Measurements from ENCODE around the gene PHF13. TPM values are rescaled to one million over a fixed set of nuclear protein-coding genes. Genes with fewer than 3 reads are reported as not detected.

Gene PHF13
- total RNA-seq: 10 to 100 TPM; 15.4 to 17.2 TPM

- H3K4me1 Mint-ChIP-seq: peaks cover 27% of the 10 kb centered on the region
- H3K4me3 Mint-ChIP-seq: peak within 1 kb of the TSS; percentile 84
- POLR2A ChIA-PET: interaction anchor here (0.8 to 4.3 kb wide), 5 partner anchors 10 to 59 kb away, joined by 3 to 58 read pairs (median 3); partner anchors contain the start of genes KLHL21, NOL9, TAS1R1 and THAP3
- no peaks in the 10 kb centered on the region for H3K9me3 Mint-ChIP-seq
- no peaks in the 10 kb centered on the region for H3K27me3 Mint-ChIP-seq
- CTCF ChIA-PET: interaction anchor here (0.8 kb wide), 1 partner anchor 13 kb away, joined by 3 read pairs; no protein-coding TSS in a partner anchor
- peak; percentile 100 for DNase-seq
- peak within 1 kb of the TSS; percentile 74 for H3K27ac Mint-ChIP-seq
- peaks cover 12% of the 10 kb centered on the region for H3K36me3 Mint-ChIP-seq (ENCODE audit: low read depth)
Observed at GRCh38 chr1:6613361-6614018, at the start of gene PHF13. PHF13 (plus strand) TSS chr1:6613731; CDS start chr1:6614067, 336 bp downstream.

- no peak overlapping the region for H3K27ac Mint-ChIP-seq
- no peaks in the 10 kb centered on the region for H3K36me3 Mint-ChIP-seq (ENCODE audit: low read depth)
- peaks cover 12% of the 10 kb centered on the region for H3K27me3 Mint-ChIP-seq
- H3K4me1 Mint-ChIP-seq: no peaks in the 10 kb centered on the region
- POLR2A ChIA-PET: no interaction called here
- CTCF ChIA-PET: no interaction called here
- no peaks in the 10 kb centered on the region for H3K9me3 Mint-ChIP-seq
- no peak overlapping the region for H3K4me3 Mint-ChIP-seq
- no peak for DNase-seq
Observed at GRCh38 chr1:6569033-6569432, 44.5 kb upstream of the PHF13 start.

GRCh38 chr1:6570100-6570499 is 43.4 kb upstream of the PHF13 start:
- DNase-seq: no peak
- Mint-ChIP-seq H3K9me3 (no peaks in the 10 kb centered on the region), H3K4me1 (no peaks in the 10 kb centered on the region), H3K27ac (no peak overlapping the region), H3K36me3 (ENCODE audit: low read depth) (no peaks in the 10 kb centered on the region), H3K27me3 (peaks cover 12% of the 10 kb centered on the region), H3K4me3 (no peak overlapping the region)
- ChIA-PET POLR2A (no interaction called here), CTCF (interaction anchor here (0.7 to 1.2 kb wide), 3 partner anchors 14 to 269 kb away, joined by 3 to 4 read pairs (median 4); no protein-coding TSS in a partner anchor)

- Mint-ChIP-seq H3K4me1 (no peaks in the 10 kb centered on the region), H3K36me3 (ENCODE audit: low read depth) (no peaks in the 10 kb centered on the region), H3K27ac (no peak overlapping the region), H3K4me3 (no peak overlapping the region), H3K9me3 (no peaks in the 10 kb centered on the region), H3K27me3 (peaks cover 12% of the 10 kb centered on the region)
- POLR2A ChIA-PET: interaction anchor here (1.3 kb wide), 1 partner anchor 10 kb away, joined by 4 read pairs; no protein-coding TSS in a partner anchor
- DNase-seq: no peak
- CTCF ChIA-PET: interaction anchor here (0.8 to 1.2 kb wide), 2 partner anchors 76 to 81 kb away, joined by 3 to 4 read pairs; no protein-coding TSS in a partner anchor
Observed at GRCh38 chr1:6570987-6571386, 42.5 kb upstream of the PHF13 start.

GRCh38 chr1:6572653-6573383 is 40.7 kb upstream of the PHF13 start:
- Mint-ChIP-seq H3K4me3 (no peak overlapping the region), H3K27me3 (peaks cover 12% of the 10 kb centered on the region), H3K36me3 (ENCODE audit: low read depth) (no peaks in the 10 kb centered on the region), H3K4me1 (no peaks in the 10 kb centered on the region), H3K27ac (no peak overlapping the region), H3K9me3 (no peaks in the 10 kb centered on the region)
- no peak for DNase-seq
- ChIA-PET CTCF (no interaction called here), POLR2A (no interaction called here)

GRCh38 chr1:6574025-6574620 is 39.4 kb upstream of the PHF13 start:
- POLR2A ChIA-PET: no interaction called here
- peaks cover 9% of the 10 kb centered on the region for H3K27me3 Mint-ChIP-seq
- H3K4me1 Mint-ChIP-seq: peaks cover 1% of the 10 kb centered on the region
- no peak overlapping the region for H3K4me3 Mint-ChIP-seq
- H3K9me3 Mint-ChIP-seq: no peaks in the 10 kb centered on the region
- no peak for DNase-seq
- H3K36me3 Mint-ChIP-seq (ENCODE audit: low read depth): no peaks in the 10 kb centered on the region
- CTCF ChIA-PET: interaction anchor here (1.5 kb wide), 1 partner anchor 20 kb away, joined by 3 read pairs; the partner anchor contains the start of gene NOL9
- H3K27ac Mint-ChIP-seq: no peak overlapping the region

GRCh38 chr1:6574818-6575217 is 38.7 kb upstream of the PHF13 start:
- ChIA-PET POLR2A (no interaction called here), CTCF (interaction anchor here (1.5 kb wide), 1 partner anchor 20 kb away, joined by 3 read pairs; the partner anchor contains the start of gene NOL9)
- DNase-seq: no peak
- Mint-ChIP-seq H3K9me3 (no peaks in the 10 kb centered on the region), H3K27me3 (peaks cover 9% of the 10 kb centered on the region), H3K36me3 (ENCODE audit: low read depth) (no peaks in the 10 kb centered on the region), H3K27ac (no peak overlapping the region), H3K4me3 (no peak overlapping the region), H3K4me1 (peaks cover 8% of the 10 kb centered on the region)

- H3K9me3 Mint-ChIP-seq: no peaks in the 10 kb centered on the region
- peaks cover 5% of the 10 kb centered on the region for H3K36me3 Mint-ChIP-seq (ENCODE audit: low read depth)
- H3K27ac Mint-ChIP-seq: no peak overlapping the region
- H3K4me3 Mint-ChIP-seq: no peak overlapping the region
- H3K4me1 Mint-ChIP-seq: peaks cover 32% of the 10 kb centered on the region
- DNase-seq: no peak
- no peaks in the 10 kb centered on the region for H3K27me3 Mint-ChIP-seq
- ChIA-PET POLR2A (interaction anchor here (0.6 to 6.2 kb wide), 3 partner anchors 11 to 51 kb away, joined by 3 to 94 read pairs (median 10); partner anchors contain the start of gene KLHL21), CTCF (interaction anchor here (0.6 to 1.2 kb wide), 3 partner anchors 22 to 38 kb away, joined by 3 to 6 read pairs (median 5); partner anchors contain the start of genes NOL9 and TAS1R1)
Observed at GRCh38 chr1:6577831-6578525, 35.6 kb upstream of the PHF13 start.

- Mint-ChIP-seq H3K27me3 (no peaks in the 10 kb centered on the region), H3K9me3 (no peaks in the 10 kb centered on the region), H3K36me3 (ENCODE audit: low read depth) (peaks cover 5% of the 10 kb centered on the region), H3K4me1 (peaks cover 32% of the 10 kb centered on the region), H3K27ac (peak overlapping the region; percentile 85), H3K4me3 (no peak overlapping the region)
- no peak for DNase-seq
- CTCF ChIA-PET: interaction anchor here (1.2 kb wide), 1 partner anchor 21 kb away, joined by 5 read pairs; no protein-coding TSS in a partner anchor
- POLR2A ChIA-PET: interaction anchor here (1.0 to 6.2 kb wide), 4 partner anchors 10 to 88 kb away, joined by 3 to 94 read pairs (median 6); partner anchors contain the start of genes KLHL21 and PLEKHG5
Observed at GRCh38 chr1:6578624-6579373, 34.7 kb upstream of the PHF13 start.

GRCh38 chr1:6579374-6580118 is 34.0 kb upstream of the PHF13 start, which contains the start of gene ZBTB48:
ZBTB48 (plus strand) TSS chr1:6579994; CDS start chr1:6580610, 616 bp downstream.
- DNase-seq: peak; percentile 98
- peak within 1 kb of the TSS; percentile 85 for H3K27ac Mint-ChIP-seq
- no peaks in the 10 kb centered on the region for H3K9me3 Mint-ChIP-seq
- ChIA-PET POLR2A (interaction anchor here (0.9 to 6.2 kb wide), 12 partner anchors 10 to 205 kb away, joined by 3 to 94 read pairs (median 3); partner anchors contain the start of genes KLHL21, NOL9, PLEKHG5 and TAS1R1), CTCF (interaction anchor here (0.8 to 1.7 kb wide), 8 partner anchors 21 to 139 kb away, joined by 3 to 11 read pairs (median 5); partner anchors contain the start of genes DNAJC11, NOL9, PLEKHG5 and TAS1R1)
- peaks cover 36% of the 10 kb centered on the region for H3K4me1 Mint-ChIP-seq
- no peaks in the 10 kb centered on the region for H3K27me3 Mint-ChIP-seq
- H3K36me3 Mint-ChIP-seq (ENCODE audit: low read depth): peaks cover 5% of the 10 kb centered on the region
- H3K4me3 Mint-ChIP-seq: peak within 1 kb of the TSS; percentile 83

GRCh38 chr1:6580119-6580592 is 33.4 kb upstream of the PHF13 start:
- ChIA-PET POLR2A (interaction anchor here (0.7 to 6.2 kb wide), 12 partner anchors 9 to 205 kb away, joined by 3 to 94 read pairs (median 3); partner anchors contain the start of genes KLHL21, NOL9, TAS1R1 and TNFRSF25), CTCF (interaction anchor here (0.7 to 1.7 kb wide), 9 partner anchors 20 to 140 kb away, joined by 3 to 11 read pairs (median 4); partner anchors contain the start of genes DNAJC11, KLHL21, NOL9 and PLEKHG5)
- Mint-ChIP-seq H3K36me3 (ENCODE audit: low read depth) (peaks cover 5% of the 10 kb centered on the region), H3K27me3 (no peaks in the 10 kb centered on the region), H3K9me3 (no peaks in the 10 kb centered on the region), H3K4me1 (peaks cover 41% of the 10 kb centered on the region), H3K27ac (peak overlapping the region; percentile 85), H3K4me3 (peak overlapping the region; percentile 83)
- DNase-seq: no peak
